ENCODE measurements around the gene WFDC11.
"Not testable (repeated sequence)": the region's sequence is repeated elsewhere in the genome, so short reads cannot be mapped to it uniquely, and the experiment has no call there.

The WFDC11 gene

DNA sequence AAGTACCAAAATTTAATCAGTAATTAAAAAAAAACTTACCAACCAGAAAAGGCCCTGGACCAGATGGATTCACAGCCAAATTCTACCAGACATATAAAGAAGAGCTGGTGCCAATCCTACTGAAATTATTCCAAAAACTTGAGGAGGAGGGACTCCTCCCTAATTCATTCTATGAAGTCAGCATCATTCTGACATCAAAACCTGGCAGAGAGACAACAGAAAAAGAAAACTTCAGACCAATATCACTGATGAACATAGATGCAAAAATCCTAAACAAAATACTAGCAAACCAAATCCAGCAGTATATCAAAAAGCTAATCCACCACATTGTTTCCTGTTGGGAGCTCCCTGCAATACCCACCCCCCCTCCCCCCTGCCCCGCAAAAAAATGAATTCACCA is at the start of gene WFDC11:
TSS of gene WFDC11 (minus strand) at position 101 of the 400 bp plus-strand sequence. CDS start 19,639 bp downstream, outside the sequence.
- in situ Hi-C loops (cut with MboI; ENCODE audit: low sequenced_read_pairs), result no loop called here

DNA sequence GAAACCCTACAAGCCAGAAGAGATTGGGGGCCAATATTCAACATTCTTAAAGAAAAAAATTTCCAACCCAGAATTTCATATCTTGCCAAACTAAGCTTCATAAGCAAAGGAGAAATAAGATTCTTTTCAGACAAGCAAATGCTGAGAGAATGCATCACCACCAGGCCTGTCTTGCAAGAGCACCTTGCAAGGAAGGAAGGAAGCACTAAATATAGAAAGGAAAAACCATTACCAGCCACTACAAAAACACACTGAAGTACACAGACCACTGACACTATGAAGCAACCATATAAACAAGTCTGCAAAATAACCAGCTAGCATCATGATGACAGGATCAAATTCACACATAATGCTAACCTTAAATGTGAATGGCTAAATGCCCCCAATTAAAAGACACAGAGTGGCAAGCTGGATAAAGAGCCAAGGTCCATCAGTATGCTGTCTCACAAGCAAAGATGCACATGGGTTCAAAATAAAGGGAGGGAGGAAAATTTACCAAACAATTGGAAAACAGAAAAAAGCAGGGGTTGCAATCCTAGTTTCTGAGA is 46.2 kb upstream of the WFDC11 start:
- in situ Hi-C loops (cut with MboI; ENCODE audit: low sequenced_read_pairs), result not testable (repeated sequence)

DNA sequence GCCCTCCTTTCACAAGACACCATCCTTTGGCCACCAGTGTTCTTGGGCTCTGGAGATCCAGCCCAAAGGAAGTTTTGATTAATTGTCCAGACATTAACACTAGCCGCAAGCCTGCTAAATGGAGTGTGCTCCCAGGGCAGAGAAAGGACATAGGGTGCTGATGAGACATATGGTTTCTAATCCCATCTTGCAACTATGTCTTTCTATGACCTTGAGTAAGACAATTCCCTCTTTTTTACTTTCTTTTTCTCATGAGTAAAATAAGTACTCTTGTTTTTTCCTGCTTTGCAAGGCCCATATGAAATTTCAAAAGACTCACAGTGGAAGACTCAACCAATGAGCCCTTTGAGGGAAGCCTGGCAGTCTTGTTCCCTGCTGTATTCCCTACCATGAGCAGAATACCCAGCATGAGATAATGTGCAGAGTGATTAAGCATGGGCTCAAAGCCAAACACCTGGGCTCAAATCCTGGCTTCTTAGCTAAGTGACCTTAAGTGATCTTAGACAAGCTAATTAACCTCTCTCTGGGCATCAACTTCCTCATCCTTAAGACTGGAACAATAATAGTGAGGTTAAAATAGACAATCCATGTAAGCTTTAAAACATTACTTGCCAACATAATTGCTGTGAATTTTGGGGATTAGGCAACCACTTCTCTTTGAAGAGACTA is 35.1 kb upstream of the WFDC11 start, which contains the start of gene WFDC10B:
TSS of gene WFDC10B (minus strand) at position 51 of the 669 bp plus-strand sequence. CDS start 19,027 bp downstream, outside the sequence.
- in situ Hi-C loops (cut with MboI; ENCODE audit: low sequenced_read_pairs), result no loop called here

DNA sequence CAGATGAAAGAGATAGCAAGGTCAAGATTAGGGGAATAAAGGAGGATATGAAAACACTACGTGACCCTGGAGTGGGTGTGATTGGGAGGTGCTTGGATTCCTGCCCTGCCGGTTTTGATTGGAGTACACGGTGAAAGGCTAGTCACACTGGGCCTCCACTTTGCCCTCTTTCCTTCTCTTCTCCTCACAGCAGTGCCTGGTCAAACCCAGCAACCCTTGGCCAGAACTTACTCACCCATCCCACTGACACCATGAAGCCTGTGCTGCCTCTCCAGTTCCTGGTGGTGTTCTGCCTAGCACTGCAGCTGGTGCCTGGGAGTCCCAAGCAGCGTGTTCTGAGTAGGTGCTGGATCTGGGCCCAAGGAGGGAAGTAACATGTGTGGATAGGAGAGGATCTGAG is 31.8 kb upstream of the WFDC11 start, which contains the start of gene WFDC13:
TSS of gene WFDC13 (plus strand) at position 166 of the 400 bp plus-strand sequence. CDS start at position 252, 86 bp downstream.
- in situ Hi-C loops (cut with MboI; ENCODE audit: low sequenced_read_pairs), result no loop called here

DNA sequence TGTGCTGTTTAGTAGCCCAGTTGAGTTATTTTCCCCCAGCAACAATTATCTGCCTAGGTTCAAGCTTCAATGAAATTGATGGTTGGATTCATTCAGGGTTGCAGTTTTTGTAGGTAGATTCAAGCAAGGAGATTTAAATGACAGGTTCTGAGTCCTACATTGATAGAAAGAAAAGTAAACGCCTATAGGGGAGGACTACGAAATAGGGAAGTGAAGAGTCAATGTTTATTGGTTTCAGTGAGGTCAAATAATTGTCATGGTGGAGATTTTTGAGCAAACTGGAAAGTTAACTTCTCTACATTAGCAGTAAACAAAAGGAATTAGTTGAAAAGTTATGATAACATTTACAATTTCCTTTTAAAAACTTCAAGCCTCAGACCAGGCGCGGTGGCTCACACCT is 31.1 kb upstream of the WFDC11 start:
- in situ Hi-C loops (cut with MboI; ENCODE audit: low sequenced_read_pairs), result no loop called here

DNA sequence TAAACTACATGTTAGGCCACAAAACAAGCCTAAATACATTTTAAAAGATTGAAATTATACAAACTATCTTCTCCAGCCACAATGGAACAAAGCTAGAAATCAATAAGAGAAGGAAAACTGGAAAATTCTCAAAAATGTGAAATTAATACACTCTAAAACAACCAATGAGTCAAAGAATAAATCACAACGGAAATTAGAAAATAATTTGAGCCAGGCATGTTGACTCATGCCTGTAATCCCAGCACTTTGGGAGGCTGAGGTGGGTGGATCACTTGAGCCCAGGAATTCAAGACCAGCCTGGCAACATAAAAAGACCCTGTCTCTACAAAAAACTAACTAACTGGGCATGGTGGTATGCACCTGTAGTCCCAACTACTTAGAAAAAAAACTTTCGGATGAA is 25.5 kb upstream of the WFDC11 start:
- in situ Hi-C loops (cut with MboI; ENCODE audit: low sequenced_read_pairs), result no loop called here

DNA sequence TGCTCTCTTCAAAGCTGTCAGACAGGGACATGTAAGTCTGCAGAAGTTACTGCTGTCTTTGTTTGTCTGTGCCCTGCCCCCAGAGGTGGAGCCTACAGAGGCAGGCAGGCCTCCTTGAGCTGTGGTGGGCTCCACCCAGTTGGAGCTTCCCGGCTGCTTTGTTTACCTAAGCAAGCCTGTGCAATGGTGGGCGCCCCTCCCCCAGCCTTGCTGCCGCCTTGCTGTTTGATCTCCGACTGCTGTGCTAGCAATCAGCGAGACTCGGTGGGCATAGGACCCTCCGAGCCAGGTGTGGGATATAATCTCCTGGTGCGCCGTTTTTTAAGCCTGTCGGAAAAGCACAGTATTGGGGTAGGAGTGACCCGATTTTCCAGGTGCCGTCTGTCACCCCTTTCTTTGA is 23.3 kb upstream of the WFDC11 start:
- in situ Hi-C loops (cut with MboI; ENCODE audit: low sequenced_read_pairs), result not testable (repeated sequence)

DNA sequence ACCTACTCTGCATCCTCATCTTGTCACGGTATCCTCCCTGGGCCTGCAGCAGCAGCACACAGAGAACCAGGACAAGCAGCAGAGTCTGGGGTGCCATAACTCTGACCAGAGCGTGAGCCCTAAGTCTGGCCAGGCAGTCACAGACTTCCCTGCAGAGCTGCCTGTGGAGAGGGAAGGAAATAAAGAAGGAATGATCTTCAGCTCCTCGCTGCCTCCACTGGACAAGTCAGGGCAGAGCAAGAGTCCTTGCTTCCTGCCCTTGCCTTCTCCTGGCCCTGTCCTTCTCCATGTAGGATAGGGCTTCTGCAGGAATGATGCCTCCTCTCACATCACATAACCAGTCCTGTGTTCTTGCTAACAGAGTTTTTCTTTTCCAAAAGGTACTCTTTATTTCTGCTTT is 15.9 kb upstream of the WFDC11 start:
- in situ Hi-C loops (cut with MboI; ENCODE audit: low sequenced_read_pairs), result no loop called here

DNA sequence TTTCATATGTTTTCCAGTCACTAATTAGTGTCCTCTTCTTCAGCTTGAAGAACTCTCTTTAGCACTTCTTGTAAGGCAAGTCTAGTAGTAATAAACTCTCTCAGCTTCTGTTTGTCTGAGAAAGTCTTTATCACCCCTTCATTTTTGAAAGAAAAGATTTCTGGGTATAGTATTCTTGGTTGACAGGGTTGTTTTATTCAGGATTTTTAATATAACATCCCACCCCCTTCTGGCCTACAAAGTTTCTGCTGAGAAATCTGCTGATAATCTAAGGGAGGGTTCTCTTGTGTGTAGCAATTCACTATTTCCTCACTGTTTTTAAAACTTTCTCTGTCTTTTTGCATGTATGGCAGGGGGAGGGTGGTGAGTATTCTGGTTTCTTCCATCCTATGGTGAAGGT is 9.6 kb upstream of the WFDC11 start:
- in situ Hi-C loops (cut with MboI; ENCODE audit: low sequenced_read_pairs), result no loop called here

DNA sequence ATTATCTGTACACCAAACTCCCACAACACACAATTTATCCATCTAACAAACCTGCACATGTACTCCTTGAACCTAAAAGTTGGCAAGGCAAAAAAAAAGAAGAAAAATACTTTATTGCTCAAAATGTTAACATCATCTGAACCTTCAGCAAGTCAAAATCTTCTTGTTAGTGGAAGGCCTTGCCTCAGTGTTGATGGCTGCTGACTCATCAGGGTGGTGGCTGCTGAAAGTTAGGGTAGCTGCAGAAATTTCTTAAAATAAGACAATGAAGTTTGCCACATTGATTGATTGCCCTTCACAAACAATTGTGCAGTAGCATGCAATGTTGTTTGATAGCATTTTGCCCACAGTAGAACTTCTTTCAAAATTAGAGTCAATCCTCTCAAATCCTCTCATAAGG is 2.7 kb upstream of the WFDC11 start:
- in situ Hi-C loops (cut with MboI; ENCODE audit: low sequenced_read_pairs), result no loop called here

DNA sequence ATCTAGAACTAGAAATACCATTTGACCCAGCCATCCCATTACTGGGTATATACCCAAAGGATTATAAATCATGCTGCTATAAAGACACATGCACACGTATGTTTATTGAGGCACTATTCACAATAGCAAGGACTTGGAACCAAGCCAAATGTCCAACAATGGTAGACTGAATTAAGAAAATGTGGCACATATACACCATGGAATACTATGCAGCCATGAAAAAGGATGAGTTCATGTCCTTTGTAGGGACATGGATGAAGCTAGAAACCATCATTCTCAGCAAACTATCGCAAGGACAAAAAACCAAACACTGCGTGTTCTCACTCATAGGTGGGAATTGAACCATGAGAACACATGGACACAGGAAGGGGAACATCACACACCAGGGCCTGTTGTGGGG is 13.0 kb downstream of the WFDC11 start:
- in situ Hi-C loops (cut with MboI; ENCODE audit: low sequenced_read_pairs), result not testable (repeated sequence)

DNA sequence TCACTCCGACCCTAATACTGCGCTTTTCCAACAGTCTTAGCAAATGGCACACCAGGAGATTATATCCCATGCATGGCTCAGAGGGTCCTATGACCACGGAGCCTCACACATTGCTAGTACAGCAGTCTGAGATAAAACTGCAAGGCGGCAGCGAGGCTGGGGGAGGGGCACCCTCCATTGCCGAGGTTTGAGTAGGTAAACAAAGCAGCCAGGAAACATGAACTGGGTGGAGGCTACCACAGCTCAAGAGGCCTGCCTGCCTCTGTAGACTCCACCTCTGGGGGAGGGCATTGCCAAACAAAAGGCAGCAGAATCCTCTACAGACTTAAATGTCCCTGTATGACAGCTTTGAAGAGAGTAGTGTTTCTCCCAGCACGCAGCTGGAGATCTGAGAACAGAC is 18.3 kb downstream of the WFDC11 start:
- in situ Hi-C loops (cut with MboI; ENCODE audit: low sequenced_read_pairs), result not testable (repeated sequence)

DNA sequence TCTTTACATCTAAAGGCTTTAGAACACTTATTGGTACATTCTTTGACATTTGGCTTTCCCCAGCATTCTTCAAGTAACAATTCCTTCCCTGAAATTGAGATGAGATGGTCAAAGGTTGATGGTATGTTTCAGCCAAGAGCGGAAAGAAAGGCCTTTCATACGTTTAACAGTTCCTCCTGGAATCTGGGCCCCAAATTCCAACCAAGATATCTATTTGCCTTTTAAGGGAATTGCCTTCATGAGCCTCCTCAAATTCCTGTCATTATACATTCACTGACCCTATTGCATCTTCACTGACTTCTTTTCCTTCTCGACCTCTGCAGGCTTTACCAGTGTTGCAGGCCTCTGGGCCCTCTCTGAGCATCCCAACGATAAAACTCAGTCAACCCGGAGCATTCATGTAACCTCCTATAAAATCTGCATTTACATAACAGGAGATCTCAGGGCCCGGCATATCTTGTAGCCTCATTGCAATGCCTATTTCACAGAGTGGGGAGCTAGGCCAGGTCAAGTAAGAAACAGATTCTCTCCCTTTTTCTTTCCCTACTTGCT is 20.7 kb downstream of the WFDC11 start:
- in situ Hi-C loops (cut with MboI; ENCODE audit: low sequenced_read_pairs), result no loop called here

DNA sequence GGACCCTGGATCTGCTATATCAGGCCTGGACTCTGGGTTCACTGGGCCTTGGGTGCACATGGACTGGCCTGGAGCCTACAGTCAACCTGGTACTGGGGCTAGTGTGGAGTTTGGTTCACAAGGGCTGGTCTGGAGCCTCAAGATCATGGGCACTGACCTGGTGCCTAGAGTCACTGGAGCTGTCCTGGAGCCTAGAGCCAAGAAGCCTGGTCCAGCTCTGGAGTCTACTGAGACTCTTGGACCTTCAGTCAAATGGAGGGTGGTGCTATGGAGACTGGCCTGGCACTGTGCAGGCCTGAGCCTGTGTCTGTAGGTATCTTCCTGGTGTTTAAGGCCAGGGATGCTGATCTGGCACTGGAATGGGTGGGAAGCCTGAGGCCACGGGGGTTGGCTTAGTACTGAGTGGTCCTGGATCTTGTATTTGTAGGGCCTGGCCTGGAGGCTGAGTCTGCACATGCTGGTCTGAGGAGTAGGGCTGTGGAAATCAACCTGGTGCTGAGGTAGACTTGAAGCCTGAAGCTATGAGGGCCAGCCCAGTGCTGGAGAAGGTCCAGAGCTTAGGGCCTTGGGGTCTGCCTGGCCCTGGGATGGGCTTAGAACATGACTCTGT is 22.5 kb downstream of the WFDC11 start:
- in situ Hi-C loops (cut with MboI; ENCODE audit: low sequenced_read_pairs), result no loop called here

DNA sequence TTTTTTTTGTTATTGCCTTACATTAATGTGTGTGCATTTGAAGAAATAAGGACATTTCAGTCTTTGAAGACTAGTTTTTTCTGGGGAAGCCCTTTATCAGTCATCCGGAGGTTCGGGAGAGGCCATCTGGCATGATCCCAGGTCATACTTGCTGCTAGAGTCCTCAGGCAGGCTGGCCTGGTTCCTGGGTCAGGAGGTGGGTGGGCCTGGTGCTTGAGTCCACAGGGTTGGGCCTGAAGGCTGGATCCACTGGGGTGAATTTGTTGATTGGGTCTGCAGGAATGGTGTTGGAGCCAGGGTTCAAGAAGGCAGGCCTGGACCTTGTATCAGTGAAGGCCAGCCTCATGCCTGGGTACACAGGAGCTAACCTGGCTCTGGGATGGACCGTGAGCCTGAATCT is 23.2 kb downstream of the WFDC11 start:
- in situ Hi-C loops (cut with MboI; ENCODE audit: low sequenced_read_pairs), result no loop called here

DNA sequence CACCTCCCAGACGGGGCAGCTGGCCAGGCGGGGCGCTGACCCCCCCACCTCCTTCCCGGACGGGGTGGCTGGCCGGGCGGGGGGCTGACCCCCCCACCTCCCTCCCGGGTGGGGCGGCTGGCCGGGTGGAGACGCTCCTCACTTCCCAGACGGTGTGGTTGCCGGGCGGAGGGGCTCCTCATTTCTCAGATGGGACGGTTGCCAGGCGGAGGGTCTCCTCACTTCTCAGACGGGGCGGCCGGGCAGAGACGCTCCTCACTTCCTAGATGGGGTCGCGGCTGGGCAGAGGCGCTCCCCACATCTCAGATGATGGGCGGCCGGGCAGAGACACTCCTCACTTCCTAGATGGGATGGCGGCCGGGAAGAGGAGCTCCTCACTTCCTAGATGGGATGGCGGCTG is 24.2 kb downstream of the WFDC11 start:
- in situ Hi-C loops (cut with MboI; ENCODE audit: low sequenced_read_pairs), result not testable (repeated sequence)

DNA sequence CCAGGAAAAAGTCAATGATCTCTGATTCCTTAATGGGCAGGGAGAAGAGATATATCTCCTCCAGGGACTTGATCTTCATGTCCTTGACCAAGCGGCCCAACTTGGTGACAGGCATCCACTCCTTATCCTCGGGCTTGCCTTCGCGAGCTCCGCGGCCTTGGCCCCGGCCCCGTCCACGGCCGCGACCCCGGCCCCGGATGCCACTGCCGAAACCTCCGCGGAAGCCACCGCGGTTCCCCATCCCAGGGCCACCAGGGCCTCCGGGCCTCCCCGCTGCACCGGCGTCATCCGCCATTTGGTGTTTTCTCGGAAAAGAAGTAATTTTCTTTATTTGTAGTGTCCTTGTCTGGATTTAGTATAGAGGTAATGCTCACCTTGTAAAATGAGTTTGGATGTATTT is 29.0 kb downstream of the WFDC11 start:
- in situ Hi-C loops (cut with MboI; ENCODE audit: low sequenced_read_pairs), result not testable (repeated sequence)

DNA sequence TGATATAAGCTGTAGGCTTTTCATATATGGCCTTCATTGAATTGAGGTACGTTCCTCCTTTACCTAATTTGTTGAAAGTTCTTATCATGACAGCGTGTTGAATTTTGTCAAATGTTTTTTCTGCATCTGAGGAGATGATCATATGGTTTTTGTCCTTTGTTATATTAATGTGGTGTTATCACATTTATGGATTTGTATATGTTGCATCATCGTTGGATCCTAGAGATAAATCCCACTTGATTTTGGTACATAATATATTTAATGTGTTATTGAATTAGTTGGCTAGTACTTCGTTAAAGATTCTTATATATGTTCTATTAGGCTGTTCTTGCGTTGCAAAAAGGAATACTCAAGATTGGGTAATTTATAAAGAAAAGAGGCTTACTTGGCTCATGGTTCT is 30.4 kb downstream of the WFDC11 start:
- in situ Hi-C loops (cut with MboI; ENCODE audit: low sequenced_read_pairs), result no loop called here

DNA sequence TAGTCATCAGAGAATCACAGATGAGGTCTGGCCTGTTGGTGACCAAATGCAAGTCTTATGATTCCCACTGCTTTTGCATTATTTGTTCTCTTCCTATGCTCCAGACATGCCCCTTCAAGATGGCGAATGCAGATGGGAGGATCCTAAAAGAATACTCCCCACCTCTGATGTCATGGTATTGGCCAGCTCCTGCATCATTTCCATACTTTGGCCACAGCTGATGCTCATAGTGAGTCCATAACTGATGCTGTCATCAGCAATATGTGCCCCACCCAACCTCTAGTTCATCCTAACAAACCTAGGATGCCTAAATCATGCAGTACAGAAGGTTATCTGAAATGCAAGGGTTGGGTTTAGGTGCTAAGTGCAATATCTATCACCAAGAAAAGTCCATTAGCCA is 33.5 kb downstream of the WFDC11 start:
- in situ Hi-C loops (cut with MboI; ENCODE audit: low sequenced_read_pairs), result no loop called here

DNA sequence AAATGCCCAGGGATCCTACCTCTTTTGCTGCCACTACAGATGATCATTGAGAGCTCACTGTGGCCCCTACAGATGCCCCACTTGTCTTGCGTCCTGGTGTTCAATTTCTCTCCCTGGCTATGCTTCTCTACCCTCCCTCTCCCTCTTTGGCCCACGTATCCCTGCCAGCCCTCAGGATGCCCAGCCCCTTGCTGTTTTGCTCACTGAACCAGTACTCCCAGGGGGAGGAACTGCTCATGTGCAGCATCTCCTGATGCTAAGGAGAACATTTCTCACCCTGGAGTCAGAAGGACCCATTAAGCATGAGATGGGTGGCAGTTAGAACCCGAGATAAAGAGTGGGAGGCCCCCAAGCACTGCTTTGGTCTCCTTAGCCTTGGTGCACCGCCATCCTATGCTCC is 38.9 kb downstream of the WFDC11 start, which contains the start of gene WFDC9:
TSS of gene WFDC9 (minus strand) at position 101 of the 400 bp plus-strand sequence. CDS start 21,103 bp downstream, outside the sequence.
- in situ Hi-C loops (cut with MboI; ENCODE audit: low sequenced_read_pairs), result no loop called here

DNA sequence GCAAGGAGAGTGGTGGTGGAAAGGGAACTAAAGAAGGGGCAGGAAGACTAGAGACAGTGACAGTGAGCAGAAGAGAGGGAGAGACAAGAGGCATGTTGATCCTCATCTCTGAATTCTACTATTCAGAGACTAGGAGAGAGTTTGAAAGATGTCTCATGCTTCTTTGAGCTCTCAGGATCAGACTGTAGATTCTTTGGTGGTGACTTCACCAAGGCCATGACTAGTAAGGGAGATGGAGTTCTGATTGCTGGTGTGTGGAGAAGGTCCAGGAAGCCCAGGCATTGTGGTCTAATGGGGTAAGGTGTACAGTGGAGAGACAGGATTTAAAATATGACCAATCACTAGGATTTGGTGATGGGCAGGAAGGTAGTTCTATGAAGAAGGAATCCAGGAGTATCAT is 39.7 kb downstream of the WFDC11 start:
- in situ Hi-C loops (cut with MboI; ENCODE audit: low sequenced_read_pairs), result no loop called here

All from hTERT RPE-1 (cell line).